Bronchial epithelial cell (primary cell): Measurements from ENCODE around the gene TRIM38. TPM values are rescaled to one million over a fixed set of nuclear protein-coding genes. Genes with fewer than 3 reads are reported as not detected.
A peak's percentile ranks its signal among the peaks of the same experiment; 100 is the strongest.

Experiments used
- DNase-seq: peaks from one replicate; pipeline ENCODE4 v3.0.0-alpha.2; 2010; ENCODE audit warnings: low read depth
- FAIRE-seq: peaks from 2 replicates; lab custom pipeline; 2011; peaks lifted over from hg19 to GRCh38; lab: Jason Lieb, UNC
- H3K27me3 ChIP-seq: 2 replicates; pipeline ENCODE4 v1.5.1; 2011; ENCODE audit warnings: low read length; ENCODE audit not compliant: control insufficient read depth, insufficient read depth
- H3K36me3 ChIP-seq: 2 replicates; pipeline ENCODE4 v1.5.1; 2011; ENCODE audit warnings: low read length; ENCODE audit not compliant: control insufficient read depth, insufficient read depth
- H3K4me3 ChIP-seq: 2 replicates; pipeline ENCODE4 v1.5.1; 2011; ENCODE audit warnings: mild to moderate bottlenecking, low read depth, low read length, control low read depth
- CTCF ChIP-seq: IDR thresholded peaks from 2 replicates; pipeline ENCODE4 v1.5.1; 2011; ENCODE audit warnings: mild to moderate bottlenecking, moderate library complexity, low read length, control low read depth, inconsistent platforms; ENCODE audit not compliant: insufficient read depth, severe bottlenecking
- total RNA-seq: library from RNA; depleted of rRNA; stranded (reverse); fragments of >200 nt; gene quantifications from 2 replicates; pipeline ENCODE4 v1.2.1, GENCODE V29; 2014

The TRIM38 gene, protein sequence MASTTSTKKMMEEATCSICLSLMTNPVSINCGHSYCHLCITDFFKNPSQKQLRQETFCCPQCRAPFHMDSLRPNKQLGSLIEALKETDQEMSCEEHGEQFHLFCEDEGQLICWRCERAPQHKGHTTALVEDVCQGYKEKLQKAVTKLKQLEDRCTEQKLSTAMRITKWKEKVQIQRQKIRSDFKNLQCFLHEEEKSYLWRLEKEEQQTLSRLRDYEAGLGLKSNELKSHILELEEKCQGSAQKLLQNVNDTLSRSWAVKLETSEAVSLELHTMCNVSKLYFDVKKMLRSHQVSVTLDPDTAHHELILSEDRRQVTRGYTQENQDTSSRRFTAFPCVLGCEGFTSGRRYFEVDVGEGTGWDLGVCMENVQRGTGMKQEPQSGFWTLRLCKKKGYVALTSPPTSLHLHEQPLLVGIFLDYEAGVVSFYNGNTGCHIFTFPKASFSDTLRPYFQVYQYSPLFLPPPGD
- 2.9 and 4.2 TPM in 2 replicates for total RNA-seq

DNA sequence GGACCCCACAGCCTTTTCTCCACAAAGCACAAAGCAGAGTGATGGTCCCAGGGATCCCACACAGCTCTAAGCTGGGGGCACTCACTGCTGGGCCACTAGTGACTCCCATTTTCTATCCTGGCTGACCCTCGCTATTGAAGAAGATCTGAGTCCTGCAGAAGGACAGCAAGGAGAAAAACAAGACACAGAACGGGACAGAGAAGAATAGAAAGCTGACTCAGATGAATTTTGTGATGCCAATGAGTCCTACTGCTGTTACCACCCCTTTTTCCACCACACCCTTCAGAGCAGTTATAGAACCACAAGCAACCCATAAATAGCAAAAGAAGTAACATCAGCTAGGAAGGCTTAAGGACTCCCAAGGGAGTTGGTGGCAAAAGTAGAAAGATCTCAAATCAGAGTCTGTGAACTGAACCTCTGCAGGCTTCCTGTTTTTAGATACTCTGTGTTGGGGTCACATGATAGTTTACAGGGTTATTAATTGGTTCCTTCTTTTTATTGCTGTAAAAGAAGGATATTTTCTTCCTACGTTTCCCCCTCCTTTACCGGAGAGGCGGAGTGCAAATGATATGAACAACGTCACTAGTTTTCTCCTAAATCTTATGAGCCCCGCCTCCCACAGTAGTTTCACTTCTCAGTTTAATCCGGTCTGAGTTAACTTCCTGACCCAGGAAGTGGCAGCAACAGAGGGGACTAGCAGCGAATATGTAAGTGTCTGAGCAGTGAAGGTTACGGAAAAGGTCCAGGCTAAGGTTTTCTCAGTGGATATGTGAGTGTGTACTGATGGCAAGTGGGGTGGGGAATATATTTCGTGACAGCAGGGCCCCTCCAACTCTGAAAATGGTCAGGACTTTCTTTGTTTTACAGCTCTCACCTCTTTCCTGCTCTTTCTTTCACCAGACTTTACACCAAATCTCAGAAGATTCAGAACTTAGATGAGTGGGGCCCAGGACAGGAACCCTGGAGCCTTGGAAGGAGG, at the start of gene TRIM38:
Gene TRIM38 (plus strand): TSS at position 654 of the 979 bp plus-strand sequence. CDS start 3,721 bp downstream, outside the sequence.
- no peak for TF ChIP-seq CTCF
- H3K27me3 ChIP-seq: no peaks in the 10 kb centered on the region
- peaks cover 5% of the 10 kb centered on the region for H3K36me3 ChIP-seq
- peak; percentile 83 for DNase-seq
- no peak for FAIRE-seq
- peak within 1 kb of the TSS; percentile 57 for H3K4me3 ChIP-seq

DNA sequence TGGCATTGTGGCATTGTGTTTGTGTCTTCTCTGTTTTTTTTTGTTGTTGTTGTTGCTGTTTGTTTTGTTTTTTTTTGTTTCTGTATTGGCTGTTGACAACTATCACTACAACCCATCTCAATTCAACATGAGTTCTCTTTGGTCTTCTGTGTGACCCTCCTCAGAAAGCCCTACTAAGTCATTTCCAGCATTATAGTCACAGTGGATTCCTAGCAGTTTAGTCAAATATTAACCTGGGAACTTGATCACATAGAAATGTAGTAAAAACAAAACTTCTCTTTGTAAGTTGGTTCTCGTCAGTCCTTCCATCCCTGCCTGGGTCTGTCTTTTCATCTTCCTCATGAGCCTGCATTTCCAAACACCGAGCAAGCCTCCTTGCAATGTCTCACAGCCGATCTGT, 48.9 kb upstream of the TRIM38 start:
- FAIRE-seq (no peak), DNase-seq (no peak)
- Histone ChIP-seq H3K27me3 (no peaks in the 10 kb centered on the region), H3K36me3 (no peaks in the 10 kb centered on the region), H3K4me3 (no peak overlapping the region)
- no peak for TF ChIP-seq CTCF

- Histone ChIP-seq H3K4me3 (no peak overlapping the region), H3K36me3 (no peaks in the 10 kb centered on the region), H3K27me3 (no peaks in the 10 kb centered on the region)
- no peak for TF ChIP-seq CTCF
- FAIRE-seq (no peak), DNase-seq (no peak)
Observed at GRCh38 chr6:25916330-25916729, 46.3 kb upstream of the TRIM38 start.

GRCh38 chr6:25916789-25917490, 45.7 kb upstream of the TRIM38 start:
- no peak for DNase-seq
- no peak for FAIRE-seq
- Histone ChIP-seq H3K36me3 (no peaks in the 10 kb centered on the region), H3K4me3 (no peak overlapping the region), H3K27me3 (no peaks in the 10 kb centered on the region)
- no peak for TF ChIP-seq CTCF

DNA sequence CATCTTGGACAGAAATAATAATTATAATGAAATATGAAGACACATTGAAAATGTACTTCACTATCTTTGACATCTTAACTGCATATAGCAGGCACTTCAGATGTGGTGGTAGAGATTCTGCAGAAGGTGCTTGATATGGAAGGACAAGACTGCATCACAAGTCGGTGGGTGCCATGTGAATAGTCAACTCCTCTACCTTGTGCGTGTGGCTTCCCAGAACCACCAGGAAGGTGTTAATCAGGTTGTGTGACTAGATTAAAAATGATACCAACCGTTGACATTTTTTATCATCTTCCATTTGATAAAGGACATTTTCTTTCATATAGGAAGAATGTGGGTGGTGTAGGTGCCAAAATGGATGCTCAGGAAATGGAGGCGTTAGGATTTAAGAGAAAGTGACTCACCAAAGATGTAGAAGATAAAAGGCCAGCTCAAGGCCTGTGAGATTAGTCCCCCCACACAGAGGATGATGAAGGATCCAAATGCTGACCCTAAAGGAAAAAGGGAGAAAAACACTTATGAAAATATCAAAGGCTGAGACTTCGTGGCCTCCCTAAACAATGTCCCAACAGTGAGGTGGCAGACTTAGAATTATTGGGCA, 44.4 kb upstream of the TRIM38 start:
- Histone ChIP-seq H3K27me3 (no peaks in the 10 kb centered on the region), H3K4me3 (no peak overlapping the region), H3K36me3 (no peaks in the 10 kb centered on the region)
- FAIRE-seq (no peak), DNase-seq (no peak)
- TF ChIP-seq CTCF: no peak
